Retina (tissue), 1 donor: ENCODE results near the gene POLA1.

Source experiments
- DNase-seq: peaks from one replicate; pipeline ENCODE4 v3.0.0-alpha.2; 2016

The POLA1 gene

DNA sequence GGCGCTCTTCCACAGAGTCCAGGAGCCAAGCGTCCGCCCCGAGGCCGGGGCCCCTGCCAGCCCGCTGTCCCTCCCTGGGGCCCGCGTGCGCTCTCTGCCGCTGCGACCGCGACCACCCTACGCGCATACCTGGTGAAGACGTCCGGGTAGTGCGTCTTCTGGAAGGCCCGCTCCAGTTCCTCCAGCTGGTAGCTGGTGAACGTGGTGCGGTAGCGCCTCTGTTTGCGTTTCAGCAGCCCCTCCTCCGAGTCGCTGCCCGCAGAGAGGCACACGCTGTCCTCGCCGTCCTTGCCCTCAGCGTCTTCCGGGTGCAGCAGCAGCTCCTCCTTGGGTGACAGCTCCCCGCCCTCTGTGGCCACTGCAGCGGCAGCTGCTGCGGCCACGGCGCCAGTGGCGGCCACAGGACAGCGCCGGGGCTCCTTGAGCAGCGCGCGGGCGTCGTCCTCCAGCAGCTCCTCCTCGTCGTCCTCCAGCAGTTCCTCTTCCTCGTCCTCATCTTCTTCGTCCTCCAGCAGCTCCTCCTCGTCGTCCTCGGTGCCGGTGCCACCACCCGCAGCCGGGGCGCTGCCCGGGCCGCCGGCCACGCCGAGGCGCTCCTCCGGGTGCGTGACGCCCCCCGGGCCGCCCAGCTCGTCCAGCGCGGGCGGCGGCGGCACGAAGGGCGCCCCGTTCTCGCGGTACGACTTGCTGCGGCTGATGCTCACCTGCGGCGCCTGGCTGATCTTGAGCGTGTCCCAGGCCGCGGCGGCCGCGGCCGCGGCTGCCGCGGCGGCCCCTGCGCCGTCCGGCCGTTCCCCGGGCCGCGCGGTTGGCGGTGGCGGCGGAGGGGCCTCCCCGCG is 319.3 kb downstream of the POLA1 start:
- DNase-seq: no peak

DNA sequence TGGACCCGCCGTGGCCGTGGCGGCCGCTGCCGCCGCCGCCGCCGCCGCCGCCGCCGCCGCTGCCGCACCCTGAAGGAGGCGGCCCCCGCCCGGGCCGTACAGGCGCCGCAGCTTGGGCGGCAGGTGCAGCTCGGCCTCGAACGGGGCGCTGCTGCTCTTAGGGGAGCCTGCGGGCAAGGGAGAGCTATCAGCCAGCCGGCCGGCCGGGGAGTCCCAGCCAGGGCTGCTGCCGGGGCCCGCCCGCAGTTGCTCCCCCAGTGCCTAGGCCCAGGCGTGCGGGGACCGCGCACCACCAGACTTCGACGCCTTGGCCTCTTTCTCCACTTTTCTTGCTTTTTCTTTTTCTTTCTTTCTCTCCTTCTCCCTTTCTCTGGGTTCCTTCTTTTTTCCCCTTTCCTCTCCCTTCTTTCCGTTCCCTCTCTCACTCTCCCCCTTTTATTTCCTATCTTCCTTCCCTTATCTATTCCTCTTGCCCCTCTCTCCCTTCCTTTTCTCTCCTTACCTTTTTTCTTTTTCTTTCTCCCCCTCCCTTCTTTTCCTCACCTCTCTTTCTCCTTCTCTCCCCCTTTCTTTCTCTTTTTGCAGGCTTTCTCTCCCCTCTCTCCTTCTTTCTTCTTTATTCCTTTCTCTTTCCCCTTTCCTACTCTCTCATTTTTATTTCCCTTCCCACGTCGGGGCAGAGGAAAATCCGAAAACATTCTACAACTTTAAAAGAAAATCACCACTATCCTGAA is 320.1 kb downstream of the POLA1 start:
- DNase-seq: no peak

DNA sequence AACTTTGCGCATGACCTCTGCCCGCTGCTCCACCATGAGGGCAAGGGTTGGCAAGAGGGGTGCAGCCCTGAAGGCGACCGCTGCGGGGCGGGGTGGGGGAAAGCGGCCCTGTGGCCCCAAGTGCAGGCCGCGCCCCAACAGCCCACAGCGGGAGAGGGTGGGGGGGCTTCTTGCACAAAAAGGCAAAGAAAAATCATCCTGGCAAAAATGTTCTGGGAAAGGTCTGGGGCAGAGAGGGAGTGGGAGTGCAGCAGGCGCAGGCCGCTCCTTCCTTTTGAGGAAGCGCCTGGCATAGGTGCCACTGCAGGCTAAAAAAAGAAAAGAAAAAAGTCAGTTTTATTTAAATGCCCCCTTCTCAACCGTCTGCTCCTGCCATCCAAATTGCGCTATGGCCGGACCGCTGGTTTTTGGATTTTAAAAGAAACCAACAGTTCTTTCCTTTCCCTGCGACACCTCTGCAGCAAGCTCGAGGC is 320.7 kb downstream of the POLA1 start:
- no peak for DNase-seq

DNA sequence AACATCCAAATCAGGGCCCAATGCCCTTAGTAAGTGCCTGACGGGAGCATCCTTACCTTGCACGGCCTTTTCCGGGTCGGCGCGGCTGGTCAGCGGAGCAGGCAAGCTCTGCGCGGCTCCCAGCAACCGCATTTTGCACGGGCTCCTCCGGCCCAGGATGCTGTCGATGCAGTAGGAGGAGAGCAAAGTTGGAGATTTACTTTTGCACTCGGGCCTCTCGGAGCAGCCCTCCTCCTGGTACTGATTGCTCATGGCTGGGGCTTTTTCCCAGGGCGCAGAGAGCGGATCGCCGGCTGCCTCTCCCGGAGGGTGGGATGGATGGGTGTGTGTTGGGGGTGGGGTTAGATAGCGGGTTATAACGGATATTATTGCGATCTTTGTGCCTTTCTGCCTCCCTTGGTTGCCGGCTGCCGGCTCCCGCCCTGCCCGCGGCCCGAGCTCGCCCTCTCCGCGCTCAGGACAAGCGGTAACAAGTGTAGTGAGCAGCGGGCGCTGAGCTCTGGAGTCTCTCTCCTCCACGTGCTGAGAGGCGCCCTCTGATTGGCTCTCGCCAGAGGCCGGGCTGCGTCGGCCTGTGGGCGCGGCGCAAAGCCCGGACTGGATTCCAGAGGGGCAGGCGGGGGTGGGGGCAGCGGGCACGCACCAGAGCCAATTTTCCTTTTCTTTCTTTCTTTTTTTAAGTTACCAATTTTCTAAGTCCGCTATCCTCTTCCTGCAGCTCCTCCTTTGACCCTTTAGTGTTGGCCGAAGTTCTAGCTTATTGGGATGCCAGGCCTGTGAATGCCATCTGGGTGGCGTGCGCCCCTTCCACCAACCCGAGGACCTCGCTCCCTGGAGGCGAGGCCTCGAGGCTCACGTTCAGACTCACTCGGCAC is 322.0 kb downstream of the POLA1 start, which contains the start of gene ARX:
TSS of gene ARX (minus strand) at position 480 of the 875 bp plus-strand sequence. CDS start at position 252, 228 bp downstream.
- DNase-seq: peak; percentile 75

DNA sequence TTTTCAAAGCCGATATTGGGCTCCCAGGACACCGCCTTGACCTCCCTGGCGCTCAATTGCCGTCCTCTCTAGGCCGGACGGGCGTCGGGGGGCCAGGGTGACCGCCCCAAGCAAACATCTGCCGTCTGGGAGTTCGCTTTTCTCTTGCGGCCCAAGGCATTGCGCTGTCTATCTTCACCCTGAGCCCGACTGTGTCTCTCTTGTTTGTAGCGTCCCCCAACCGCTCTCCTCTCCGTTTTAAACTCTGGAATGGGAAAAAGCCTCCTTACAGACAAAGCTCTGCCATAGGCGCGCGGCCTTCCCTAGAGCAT is 322.6 kb downstream of the POLA1 start:
- peak; percentile 41 for DNase-seq

DNA sequence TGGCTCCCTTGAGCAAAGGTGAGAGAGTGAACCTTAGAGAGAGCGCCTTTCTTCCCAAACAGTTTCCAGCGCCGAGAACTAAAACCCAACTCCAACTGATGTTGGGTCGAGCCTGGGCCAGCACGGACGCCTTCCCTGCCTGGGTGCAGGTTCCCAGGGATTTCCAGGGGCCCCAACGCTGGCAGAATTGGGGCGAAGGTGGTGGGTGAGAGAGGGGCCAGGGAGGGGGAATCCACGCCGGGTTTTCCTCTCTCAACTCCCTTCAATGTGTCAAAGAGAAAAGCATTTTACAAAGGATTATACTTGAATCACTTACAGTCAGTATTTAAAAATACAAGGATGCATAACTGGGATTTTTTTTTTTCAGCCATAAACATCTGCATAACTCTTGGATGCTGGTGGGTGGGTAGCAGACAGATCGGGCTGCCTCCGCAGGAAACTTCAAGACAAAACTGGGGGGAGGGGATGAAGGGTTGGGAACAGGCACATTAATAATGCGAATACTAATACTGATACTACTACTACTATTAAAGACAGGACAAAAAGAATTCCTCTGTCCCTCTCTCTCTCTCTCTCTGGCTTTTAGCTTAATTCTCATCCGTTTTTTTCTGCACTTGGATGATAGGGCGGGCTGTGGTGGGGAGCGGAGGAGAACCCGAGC is 323.4 kb downstream of the POLA1 start:
- peak; percentile 35 for DNase-seq

DNA sequence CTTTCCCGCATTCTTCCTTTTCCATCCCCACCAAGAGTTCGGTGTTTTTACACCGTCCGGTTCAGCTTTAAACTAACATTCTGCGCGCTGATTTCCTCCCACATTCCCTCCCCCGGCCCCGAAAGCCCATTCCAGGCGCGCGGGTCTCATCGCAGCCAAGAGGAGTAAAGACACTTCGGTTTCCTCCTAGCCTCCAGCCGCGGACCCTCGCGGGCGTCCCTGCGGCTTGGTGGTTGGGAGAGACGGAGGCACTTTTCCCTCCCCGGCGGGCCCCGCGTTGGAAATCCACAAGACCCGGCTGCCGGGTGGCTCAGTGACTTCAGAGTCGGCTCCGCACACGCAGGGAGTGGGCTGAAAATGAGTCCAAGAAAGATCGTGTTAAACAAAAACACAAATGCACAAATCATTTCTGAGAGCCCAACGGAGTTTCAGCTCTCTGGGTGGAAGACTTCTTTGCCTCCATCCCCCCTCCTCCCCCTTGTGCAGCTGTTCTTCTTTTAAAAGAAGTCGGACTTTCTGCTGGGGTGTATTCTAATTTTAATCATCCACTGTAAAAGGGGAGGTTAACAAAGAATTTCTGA is 324.0 kb downstream of the POLA1 start:
- peak; percentile 60 for DNase-seq

DNA sequence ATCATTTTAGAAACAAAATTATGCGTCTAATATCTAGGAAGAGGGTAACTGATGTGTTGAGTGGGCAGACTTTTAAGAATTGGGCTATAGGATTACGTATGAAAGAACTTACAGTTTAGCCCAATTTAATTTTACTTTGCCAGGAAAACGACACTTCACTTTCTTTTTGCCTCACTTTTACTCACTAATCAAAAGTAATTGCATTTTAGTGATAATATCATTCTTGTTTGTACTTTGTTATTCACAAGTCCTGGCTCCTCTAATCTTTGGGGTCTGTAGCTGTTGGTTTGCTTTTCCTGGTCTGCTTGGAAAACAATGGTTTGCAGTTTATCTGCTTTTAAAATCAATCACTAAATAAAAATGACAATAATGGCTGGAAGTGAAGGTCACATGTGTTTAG is 325.0 kb downstream of the POLA1 start:
- no peak for DNase-seq

DNA sequence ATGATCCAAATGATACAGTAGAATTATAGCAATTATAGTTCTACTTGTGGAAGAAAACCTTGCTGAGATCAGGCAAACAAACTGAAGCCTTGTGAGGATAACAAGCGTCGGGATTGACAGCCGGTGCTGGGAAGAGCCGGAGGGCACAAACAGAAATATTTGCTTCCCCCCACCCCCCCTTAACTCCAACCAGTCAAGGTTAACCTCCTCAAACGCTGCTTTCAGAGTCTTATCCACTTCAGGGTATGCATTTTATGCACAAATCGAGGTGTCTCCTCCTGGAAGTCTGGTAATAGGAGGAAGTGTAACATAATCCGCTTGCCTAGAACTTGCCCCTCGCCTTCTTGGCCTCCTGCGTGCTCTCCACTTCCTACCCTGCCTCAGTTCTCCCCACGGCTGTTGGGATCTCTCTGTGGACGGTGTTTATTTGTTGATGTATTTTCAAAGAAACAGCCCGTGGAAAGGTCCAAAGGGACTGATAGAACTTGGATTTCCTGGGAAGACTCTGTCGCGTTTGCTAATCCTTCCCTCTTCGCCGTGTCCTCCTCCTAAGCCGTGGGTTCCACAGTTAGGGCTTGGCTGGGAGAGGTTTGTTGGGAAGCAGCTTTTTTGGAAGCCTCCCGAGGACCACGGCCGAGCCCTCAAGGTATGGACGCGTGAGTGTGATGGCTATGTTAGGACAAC is 326.1 kb downstream of the POLA1 start:
- DNase-seq: peak; percentile 39

DNA sequence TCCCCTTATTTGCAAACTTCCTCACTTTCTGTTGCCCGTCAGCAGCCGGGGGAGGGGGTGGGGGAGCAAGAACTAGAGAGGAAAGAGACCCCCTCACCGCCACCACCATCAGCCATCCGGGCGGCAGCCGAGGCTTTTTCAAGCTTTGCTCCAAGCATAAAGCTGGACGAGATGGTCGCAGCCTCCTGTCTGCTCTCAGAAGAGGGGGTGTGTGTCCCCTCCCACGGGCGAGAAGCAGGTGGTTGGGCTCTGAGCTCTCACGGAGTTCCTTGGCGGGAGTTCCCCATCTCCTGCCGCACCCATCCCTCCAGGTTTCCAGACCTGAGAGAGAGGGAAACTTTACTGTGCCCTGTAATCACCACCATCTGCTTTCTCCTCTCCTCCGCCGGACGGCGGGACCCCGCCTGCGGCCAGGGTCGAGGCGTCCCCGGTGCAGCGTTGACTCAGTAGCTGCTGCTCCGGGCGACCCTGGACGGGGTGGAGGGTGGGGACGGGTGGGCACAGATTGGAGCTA is 326.7 kb downstream of the POLA1 start:
- peak; percentile 38 for DNase-seq

DNA sequence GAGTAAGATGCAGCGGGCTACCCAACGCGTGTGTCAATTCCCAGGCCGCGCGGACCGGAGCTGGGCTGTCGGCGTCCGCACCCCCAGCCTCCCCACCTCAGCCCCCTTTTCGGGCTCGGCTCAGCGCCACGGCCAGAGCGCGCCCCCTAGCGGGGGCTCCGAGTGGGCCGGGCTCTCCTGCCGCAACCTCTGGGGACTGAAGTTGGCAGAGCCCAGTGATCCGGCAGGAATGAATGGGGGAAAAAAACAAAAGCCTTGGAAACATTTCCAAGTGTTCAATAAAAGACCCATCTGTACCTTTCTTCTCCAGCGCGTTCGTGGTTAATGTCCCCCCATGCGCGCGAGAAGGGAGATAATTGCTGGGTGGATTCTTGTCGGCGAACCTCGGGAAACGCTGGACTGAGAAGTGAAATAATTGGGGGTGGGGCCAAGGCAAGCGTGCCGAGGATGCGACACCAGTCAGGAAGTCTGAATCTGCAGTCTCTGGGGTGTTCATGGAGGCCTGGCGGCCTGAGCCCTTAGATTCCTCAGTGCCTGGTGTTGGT is 327.3 kb downstream of the POLA1 start:
- peak; percentile 73 for DNase-seq

DNA sequence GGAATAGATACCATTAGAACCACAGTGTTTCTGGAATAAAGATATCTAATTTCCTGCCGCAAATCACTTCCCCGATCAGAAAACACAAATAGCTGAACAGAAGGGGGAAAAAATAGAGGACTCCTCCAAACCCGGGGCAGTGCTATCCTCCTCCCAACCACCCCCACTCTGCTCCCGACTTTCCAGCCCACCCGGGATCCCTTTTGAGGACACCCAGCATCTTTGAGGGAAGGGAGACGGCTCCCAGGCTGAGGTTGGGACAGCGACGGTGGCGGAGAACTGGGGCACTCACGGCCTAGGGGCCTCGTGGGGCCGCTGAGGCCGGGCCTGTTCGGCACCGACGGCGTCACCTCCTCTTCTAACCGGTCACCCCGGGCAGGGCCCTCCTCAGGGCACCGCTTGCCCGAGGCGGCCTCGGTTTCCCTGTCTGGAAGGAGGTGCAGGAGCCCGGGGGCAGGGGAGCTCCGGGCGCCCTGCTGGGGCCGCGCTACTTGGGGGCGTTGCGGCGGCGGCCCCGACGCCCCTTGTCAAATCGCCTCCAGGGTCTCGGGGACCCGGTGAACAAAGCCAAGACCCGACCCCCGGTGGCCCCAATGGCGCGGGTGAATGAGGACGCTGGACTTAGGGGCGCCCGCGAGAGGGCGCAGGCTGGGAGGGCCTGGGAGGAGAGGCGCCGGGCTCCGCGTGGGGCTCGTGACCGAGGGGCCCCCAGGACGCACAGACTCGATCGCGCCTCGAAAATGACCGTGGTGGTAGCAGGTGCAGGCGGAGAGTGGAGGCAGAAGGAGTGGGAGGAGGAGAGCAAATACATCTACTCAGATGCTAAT is 329.0 kb downstream of the POLA1 start:
- peak; percentile 40 for DNase-seq

DNA sequence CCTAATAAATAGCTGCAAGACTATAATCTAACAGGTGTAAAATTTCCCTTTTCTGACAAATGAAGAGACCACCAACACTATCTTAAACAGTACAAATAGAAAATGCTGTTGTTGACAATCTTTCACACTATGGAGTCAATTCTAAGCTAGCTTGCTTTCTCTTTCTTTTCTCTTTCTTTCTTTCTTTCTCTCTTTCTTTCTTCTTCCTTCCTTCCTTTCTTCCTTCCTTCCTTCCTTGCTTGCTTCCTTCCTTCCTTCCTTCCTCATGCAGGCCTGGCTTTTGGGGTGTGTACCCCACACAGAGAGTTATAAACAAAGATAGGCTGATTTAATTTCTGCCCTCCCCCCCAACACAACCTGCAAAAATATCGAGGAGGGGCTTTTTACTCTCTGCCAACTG is 330.2 kb downstream of the POLA1 start:
- no peak for DNase-seq

DNA sequence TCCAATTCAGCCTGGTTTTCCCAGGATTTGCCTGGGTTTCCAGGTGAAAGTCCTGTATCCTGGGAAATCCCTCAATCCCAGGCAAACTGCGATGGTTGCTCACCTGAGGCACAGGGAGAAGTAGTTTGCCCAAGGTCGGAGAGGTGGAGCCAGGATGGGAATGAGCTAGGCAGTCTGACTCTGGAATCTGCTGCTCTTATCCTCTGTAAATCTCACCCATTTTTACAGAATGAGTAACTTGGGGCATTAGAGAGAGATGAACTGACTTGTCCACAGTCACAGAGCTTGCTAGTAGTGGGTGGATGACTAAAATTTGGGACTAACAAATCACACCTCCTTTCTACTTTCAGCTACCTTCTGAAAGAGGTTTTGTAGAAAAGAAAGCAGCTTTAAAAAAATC is 331.9 kb downstream of the POLA1 start:
- DNase-seq: no peak

DNA sequence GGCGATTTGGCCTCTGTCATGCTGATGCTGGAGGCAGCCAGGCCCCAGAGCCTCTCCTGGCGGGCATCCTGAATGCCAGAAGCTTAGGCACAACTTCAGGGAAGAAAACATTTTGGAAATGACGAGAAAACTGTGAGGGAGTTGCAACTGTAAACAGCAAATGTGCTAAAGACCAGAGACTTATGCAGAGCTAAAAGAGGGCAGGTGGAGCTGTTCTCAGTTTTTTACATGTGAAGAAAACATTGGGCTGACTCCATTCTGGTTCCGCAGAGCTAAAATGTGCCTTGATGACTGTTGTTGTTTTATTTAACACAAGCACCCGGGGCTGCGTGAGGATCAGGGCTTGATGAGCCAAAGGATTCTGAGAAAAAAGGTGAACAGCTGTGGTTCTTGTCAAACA is 332.9 kb downstream of the POLA1 start:
- DNase-seq: no peak

DNA sequence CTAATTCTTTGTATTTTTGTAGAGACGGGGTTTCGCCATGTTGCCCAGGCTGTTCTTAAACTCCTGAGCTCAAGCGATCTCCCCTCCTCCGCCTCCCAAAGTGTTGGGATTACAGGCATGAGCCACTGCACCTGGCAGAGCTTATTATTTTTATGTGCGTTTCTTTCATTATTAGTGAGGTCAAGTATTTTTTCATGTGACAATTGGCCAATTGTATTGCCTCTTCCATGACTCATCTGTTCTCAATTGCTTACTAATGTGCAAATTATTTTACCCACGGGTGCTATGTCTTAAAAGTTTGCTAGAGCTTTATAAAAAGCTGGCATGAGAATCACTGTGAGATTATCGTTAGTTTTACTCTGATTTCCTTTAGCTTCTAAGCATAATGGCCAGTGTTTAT is 335.0 kb downstream of the POLA1 start:
- no peak for DNase-seq

DNA sequence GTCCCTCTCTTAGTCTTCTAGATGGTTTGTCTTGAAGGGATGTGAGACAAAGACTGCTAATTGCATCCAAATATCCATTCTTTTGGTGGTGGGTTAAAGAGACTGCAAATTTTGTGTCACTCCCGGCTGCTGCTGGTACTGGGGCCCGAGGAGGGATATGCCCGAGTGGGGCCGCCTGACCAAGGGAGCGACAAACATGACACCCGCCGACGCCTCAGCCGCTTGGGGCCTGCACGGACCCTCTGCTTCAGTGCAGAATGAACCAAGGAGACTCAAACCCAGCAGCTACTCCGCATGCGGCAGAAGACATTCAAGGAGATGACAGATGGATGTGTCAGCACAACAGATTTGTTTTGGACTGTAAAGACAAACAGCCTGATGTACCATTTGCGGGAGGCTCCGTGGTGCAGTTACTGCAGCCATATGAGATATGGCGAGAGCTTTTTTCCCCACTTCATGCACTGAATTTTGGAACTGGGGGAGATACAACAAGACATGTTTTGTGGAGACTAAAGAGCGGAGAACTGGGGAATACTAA is 335.6 kb downstream of the POLA1 start:
- no peak for DNase-seq

DNA sequence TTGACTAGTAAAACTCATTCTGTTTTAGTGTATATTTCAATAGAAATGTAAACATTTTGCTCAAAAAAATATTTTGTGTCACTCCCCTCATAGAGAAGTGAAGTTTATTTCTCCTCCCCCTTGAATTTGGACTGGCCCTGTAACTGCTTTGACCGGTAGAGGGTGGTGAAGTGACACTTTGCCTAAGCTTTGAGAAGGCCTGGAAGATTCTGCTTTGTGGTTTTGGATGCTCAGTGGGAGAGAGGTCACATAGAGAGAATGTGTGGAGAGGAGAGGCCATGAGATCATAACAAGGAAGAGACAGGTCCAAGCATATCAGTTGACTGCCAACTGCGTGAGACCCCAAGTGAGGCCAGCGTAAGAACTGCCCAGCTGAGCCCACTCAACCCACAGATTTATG is 341.2 kb downstream of the POLA1 start:
- no peak for DNase-seq

DNA sequence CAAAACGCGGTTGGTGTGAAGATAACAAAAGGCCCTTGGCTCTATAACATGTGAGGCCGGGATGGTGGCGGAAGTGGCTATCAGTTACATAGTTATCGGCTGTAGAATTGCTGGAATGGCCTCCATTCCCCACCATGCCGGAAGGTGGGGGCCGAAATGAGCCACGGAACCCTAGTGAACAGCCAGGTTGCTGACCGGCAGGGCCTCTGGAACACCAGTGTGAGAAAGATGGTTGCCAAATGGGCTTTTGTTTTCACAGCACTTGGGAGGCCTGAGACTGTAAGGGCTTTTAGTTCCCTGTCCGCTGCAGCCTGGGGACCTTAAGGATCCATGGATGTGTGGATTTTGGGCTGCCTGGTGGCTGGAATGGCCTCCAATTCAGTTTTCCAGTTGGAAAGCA is 345.3 kb downstream of the POLA1 start:
- DNase-seq: no peak

DNA sequence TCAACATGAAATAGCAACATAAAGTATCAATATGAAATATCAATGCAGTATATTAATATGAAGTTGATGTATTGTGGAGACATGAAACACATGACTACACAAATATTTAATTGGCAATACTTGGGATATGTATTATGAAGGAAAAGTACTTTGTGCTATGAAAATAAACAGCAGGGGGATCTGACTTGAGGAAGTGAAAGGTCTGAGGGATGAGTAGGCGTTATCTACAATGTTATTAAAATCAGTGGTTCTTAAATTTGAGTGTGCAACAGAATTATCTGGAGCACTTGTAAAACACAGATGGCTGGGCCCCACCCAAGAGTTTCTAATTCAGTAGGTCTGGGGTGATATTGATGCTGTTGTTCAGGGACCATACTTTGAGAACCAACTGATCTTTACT is 349.5 kb downstream of the POLA1 start:
- no peak for DNase-seq
